Activated naive CD8-positive, alpha-beta T cell treated with anti-CD3 and anti-CD28 coated beads, Interleukin-2, amount 10 ng/mL, durations not matched to agents 7 days and 5 days (primary cell): ENCODE measurements around the gene SCUBE1. TPM values are rescaled to one million over a fixed set of nuclear protein-coding genes. Genes with fewer than 3 reads are reported as not detected.

Experiments used
- ATAC-seq: fragments of 150-1000 bp; cut with Tn5 transposase; one replicate; pipeline ENCODE4 v1.10.0; 2021; ENCODE audit warnings: low read depth, moderate library complexity
- POLR2A ChIA-PET: fragments of 350-600 bp; sonication (Branson Sonifier 250); formaldehyde crosslinking; loops from one replicate; lab custom pipeline; 2021; ENCODE audit warnings: antibody characterized with exemption; lab: Charles Lee
- DNase-seq: peaks from one replicate; pipeline ENCODE4 v3.0.0; 2021
- H3K27ac Mint-ChIP-seq: one replicate; pipeline ENCODE4 v1.8.0; 2022; ENCODE audit warnings: mild to moderate bottlenecking, mixed read lengths
- H3K27me3 Mint-ChIP-seq: one replicate; pipeline ENCODE4 v1.8.0; 2022; ENCODE audit warnings: mild to moderate bottlenecking, moderate library complexity, mixed read lengths
- H3K36me3 Mint-ChIP-seq: one replicate; pipeline ENCODE4 v1.8.0; 2021; ENCODE audit warnings: mild to moderate bottlenecking, mixed read lengths
- H3K4me1 Mint-ChIP-seq: one replicate; pipeline ENCODE4 v1.8.0; 2021; ENCODE audit warnings: mixed read lengths
- H3K4me3 Mint-ChIP-seq: one replicate; pipeline ENCODE4 v1.8.0; 2022; ENCODE audit warnings: mild to moderate bottlenecking, moderate library complexity, mixed read lengths
- H3K9me3 Mint-ChIP-seq: one replicate; pipeline ENCODE4 v1.8.0; 2021; ENCODE audit warnings: mixed read lengths
- total RNA-seq, 2 experiments: library from RNA; stranded (reverse); gene quantifications; one replicate each; pipeline ENCODE4 v1.2.3, GENCODE V29; 2021

The SCUBE1 gene
- total RNA-seq, 2 experiments from 2014 or later: 0.03 to 0.20 TPM

DNA sequence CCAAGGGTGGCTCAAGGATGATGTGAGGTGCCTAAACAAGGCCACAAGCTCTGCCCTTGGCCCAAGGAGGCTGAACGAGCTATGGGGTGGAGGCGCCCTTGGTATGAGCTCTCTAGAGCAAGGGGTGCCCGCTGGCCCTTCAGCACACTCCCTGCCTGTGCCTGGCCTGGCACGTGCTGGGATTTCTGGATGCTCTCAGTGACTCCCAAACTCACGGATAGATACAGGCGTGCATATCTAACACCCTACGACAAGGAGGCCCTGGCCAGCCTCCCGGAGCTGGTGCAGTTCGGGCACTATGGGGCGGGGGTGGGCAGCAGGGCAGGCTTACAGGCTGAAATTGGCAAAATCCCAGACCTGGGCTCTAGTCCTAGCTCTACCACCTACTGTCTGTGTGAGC lies 30.6 kb downstream of the SCUBE1 start:
- H3K4me3 Mint-ChIP-seq: no peak overlapping the region
- DNase-seq (no peak), ATAC-seq (no peak)
- peaks cover 8% of the 10 kb centered on the region for H3K27me3 Mint-ChIP-seq
- H3K27ac Mint-ChIP-seq: no peak overlapping the region
- H3K36me3 Mint-ChIP-seq: no peaks in the 10 kb centered on the region
- H3K4me1 Mint-ChIP-seq: no peaks in the 10 kb centered on the region
- POLR2A ChIA-PET: no interaction called here
- no peaks in the 10 kb centered on the region for H3K9me3 Mint-ChIP-seq

DNA sequence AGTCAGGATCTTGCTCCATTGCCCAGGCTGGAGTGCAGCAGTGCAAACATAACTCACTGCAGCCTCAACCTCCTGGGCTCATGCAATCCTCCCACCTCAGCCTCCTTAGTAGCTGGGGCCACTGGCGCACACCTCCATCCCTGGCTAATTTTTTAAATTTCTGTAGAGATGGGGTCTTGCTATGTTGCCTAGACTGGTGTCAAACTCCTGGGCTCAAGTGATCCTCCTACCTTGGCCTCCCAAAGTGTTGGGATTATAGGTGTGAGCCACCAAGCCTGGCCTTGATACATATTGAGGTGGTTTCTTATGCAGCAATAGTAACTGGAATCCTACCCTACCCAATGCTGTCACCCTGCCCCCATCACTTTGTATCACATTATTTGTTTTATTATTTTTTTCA lies 32.4 kb downstream of the SCUBE1 start:
- ATAC-seq (no peak), DNase-seq (no peak)
- H3K27ac Mint-ChIP-seq: no peak overlapping the region
- POLR2A ChIA-PET: no interaction called here
- H3K36me3 Mint-ChIP-seq: no peaks in the 10 kb centered on the region
- H3K4me3 Mint-ChIP-seq: no peak overlapping the region
- H3K27me3 Mint-ChIP-seq: peaks cover 9% of the 10 kb centered on the region
- H3K4me1 Mint-ChIP-seq: no peaks in the 10 kb centered on the region
- H3K9me3 Mint-ChIP-seq: no peaks in the 10 kb centered on the region

DNA sequence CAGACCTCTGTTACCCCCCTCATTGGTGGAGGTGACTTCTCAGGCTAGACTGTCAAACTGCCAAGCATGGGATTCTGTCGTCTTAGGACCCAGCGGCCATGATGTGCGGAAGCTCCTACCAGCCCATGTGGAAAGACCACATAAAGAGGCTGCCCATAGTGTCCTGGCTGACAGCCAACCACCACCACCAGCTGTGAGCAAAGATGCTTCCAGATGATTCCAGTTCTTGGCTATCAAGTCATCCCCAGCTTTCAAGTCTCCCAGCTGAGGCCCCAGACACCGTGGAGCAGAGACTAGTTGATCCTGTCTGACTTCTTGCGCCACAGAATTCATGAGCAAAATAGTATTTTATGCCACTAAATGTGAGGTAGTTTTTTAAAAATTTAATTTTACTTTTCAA lies 32.9 kb downstream of the SCUBE1 start:
- Mint-ChIP-seq H3K9me3 (no peaks in the 10 kb centered on the region), H3K36me3 (no peaks in the 10 kb centered on the region), H3K4me1 (no peaks in the 10 kb centered on the region), H3K27ac (no peak overlapping the region), H3K27me3 (peaks cover 8% of the 10 kb centered on the region), H3K4me3 (no peak overlapping the region)
- DNase-seq (no peak), ATAC-seq (no peak)
- POLR2A ChIA-PET: no interaction called here

DNA sequence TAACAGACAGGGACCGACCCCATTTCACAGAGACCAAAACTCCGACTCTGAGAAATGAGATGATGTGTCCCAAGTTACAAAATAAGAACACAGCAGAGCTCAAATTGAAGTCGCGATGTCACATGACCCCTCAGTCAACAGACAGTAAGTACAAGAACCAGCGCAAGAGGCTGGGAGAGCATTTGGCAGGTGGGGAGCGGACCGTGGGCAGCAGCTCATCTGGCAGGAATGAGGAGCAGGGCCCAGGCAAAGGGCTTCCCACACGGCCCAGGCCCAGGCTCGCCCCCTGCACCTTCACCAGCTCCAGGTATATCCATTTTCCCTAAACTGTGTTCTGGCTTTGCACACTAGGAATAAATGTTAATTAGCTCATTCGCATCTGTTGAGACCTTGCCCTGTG lies 34.3 kb downstream of the SCUBE1 start:
- Mint-ChIP-seq H3K4me3 (no peak overlapping the region), H3K4me1 (no peaks in the 10 kb centered on the region), H3K9me3 (no peaks in the 10 kb centered on the region), H3K27ac (no peak overlapping the region), H3K27me3 (peaks cover 8% of the 10 kb centered on the region), H3K36me3 (no peaks in the 10 kb centered on the region)
- DNase-seq (no peak), ATAC-seq (no peak)
- POLR2A ChIA-PET: no interaction called here

DNA sequence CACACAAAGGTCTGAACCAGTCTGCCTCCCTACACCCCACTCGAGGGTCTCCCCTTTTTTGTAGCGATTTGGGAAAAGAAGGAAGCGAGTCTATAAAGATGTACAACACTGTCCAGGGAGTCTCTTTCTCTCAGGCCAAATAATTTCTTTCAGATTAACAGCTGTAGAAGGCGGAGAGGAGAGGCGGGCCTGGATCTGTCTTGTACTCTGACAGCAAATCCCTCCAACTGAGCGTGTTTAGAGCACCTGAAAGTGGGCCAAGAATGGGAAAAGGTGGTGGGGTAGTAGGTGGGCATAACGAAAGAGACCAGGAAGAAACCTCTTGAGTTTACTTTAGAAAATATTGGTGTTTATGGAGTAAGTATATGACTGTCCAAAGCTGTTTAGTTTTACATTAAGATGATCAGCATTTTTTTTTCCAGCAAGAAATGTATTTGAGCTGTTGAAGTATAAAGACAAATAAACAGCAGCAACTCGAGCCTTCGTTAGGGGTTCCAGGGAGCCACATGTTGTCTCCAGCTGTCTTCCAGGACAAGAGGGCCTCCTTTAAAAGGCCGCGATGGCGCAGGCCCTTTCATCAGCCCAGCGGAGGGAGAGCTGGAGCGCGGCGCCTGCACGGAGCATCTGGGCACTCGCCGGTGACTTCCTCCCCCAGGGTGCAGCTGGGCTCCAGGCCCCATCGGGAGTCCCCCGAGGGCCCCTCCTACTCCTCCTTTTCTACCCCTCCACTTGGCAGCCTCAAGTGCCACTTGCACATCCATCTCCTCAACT lies 34.9 kb downstream of the SCUBE1 start:
- peaks cover 8% of the 10 kb centered on the region for H3K27me3 Mint-ChIP-seq
- POLR2A ChIA-PET: no interaction called here
- H3K4me1 Mint-ChIP-seq: no peaks in the 10 kb centered on the region
- no peak overlapping the region for H3K4me3 Mint-ChIP-seq
- no peaks in the 10 kb centered on the region for H3K36me3 Mint-ChIP-seq
- ATAC-seq: no peak
- H3K9me3 Mint-ChIP-seq: no peaks in the 10 kb centered on the region
- no peak for DNase-seq
- H3K27ac Mint-ChIP-seq: no peak overlapping the region

DNA sequence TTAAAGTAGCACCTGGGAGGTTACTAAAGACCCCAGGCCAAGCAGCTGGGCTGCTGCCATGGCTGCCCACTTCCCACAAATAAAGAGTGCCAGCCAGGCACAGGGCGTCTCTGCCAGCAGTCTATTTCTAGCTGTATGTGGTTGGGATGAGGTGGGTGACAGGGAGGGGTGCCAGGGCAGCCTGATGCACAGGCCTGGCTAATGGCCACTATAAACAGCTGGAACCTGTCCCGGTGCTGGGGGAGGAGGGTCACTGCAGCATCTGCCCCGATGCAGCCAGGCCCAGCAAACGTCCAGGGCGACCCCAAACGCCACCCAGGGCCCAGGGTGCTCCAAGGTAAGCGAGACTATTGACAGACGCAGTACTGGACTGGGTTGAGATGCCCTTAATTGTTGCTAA lies 37.4 kb downstream of the SCUBE1 start:
- no peak overlapping the region for H3K27ac Mint-ChIP-seq
- no peaks in the 10 kb centered on the region for H3K9me3 Mint-ChIP-seq
- POLR2A ChIA-PET: no interaction called here
- H3K4me3 Mint-ChIP-seq: no peak overlapping the region
- no peaks in the 10 kb centered on the region for H3K36me3 Mint-ChIP-seq
- no peak for ATAC-seq
- peaks cover 8% of the 10 kb centered on the region for H3K27me3 Mint-ChIP-seq
- no peak for DNase-seq
- H3K4me1 Mint-ChIP-seq: no peaks in the 10 kb centered on the region

DNA sequence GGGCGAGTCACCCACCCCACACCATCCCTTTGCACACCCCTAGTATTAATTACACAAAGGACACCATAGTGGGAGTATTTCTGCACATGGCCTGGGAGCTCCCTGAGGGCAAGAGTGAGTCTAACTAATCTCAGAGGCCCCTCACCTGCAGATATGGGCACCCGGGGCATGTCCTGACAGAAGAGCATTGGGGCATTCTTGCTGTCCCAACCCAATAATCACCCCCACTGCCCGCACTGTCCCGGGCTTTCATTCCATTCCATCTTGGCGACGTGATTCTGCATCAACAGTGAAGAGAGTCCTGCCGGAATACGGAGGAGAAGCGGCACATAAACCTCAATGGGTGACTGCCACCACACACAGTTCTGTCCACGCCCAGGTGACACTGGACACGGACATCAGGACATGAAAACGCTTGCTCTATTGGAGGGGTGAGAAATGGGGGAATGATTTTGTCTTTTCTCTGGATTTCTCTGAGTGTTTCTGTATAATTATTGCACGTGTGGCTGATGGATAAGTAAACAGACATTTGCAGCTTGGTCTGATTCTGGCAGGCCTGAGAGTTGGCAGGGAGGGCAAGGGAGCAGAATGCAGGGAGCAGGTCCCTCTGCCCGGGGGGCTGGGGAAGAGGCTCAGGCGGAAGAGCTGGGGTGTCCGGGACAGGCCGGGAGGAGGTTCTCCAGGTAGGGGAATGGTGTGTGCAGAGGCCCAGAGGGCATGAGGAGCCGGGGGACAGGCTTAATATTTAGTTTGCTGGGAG lies 38.2 kb downstream of the SCUBE1 start:
- no peak for ATAC-seq
- Mint-ChIP-seq H3K36me3 (no peaks in the 10 kb centered on the region), H3K9me3 (no peaks in the 10 kb centered on the region), H3K27me3 (peaks cover 3% of the 10 kb centered on the region), H3K4me3 (no peak overlapping the region), H3K4me1 (no peaks in the 10 kb centered on the region), H3K27ac (no peak overlapping the region)
- DNase-seq: no peak
- POLR2A ChIA-PET: no interaction called here

DNA sequence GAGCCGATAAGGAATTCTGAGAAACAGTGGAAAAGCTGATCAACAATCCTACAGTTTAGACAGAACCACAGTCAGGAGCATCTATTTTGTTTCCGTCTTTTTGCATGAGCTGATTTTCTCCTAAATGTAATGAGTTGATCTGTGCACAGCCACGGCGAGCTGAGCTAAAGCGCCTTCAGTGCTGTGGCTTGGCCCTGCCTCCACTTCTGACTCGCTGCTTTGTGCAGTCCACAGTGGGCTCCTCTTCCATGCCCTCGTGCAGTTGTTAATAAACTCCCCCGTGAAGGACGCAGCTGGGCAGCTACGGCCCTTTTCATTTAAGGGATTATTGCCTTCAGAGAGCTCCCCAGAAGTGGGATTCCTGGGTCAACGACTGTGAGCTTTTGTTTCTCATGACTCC lies 39.4 kb downstream of the SCUBE1 start:
- H3K4me3 Mint-ChIP-seq: no peak overlapping the region
- POLR2A ChIA-PET: no interaction called here
- ATAC-seq: no peak
- peaks cover 3% of the 10 kb centered on the region for H3K27me3 Mint-ChIP-seq
- no peak overlapping the region for H3K27ac Mint-ChIP-seq
- H3K9me3 Mint-ChIP-seq: no peaks in the 10 kb centered on the region
- no peaks in the 10 kb centered on the region for H3K4me1 Mint-ChIP-seq
- no peak for DNase-seq
- no peaks in the 10 kb centered on the region for H3K36me3 Mint-ChIP-seq

DNA sequence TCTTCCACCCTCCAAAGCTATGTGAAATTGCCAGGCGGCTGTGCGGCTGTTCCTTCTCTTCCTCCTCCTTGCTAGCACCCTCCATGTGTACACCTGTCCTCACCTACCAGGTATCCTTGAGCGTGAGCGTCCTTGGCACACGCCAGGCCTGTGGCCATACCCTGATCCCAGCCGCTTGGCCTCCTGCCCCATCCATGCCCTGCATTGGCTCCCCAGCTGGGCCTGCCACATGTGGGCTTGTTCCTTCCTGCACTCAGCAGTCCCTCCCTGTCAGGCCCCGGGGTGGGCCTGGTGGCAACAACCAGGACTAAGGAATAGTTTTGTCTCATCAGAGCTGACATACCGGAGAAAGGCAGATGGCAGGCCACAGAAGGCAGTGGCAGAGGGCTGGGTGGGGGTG lies 40.0 kb downstream of the SCUBE1 start:
- H3K27ac Mint-ChIP-seq: no peak overlapping the region
- no peak overlapping the region for H3K4me3 Mint-ChIP-seq
- no peak for DNase-seq
- H3K4me1 Mint-ChIP-seq: no peaks in the 10 kb centered on the region
- H3K9me3 Mint-ChIP-seq: no peaks in the 10 kb centered on the region
- POLR2A ChIA-PET: no interaction called here
- peaks cover 3% of the 10 kb centered on the region for H3K27me3 Mint-ChIP-seq
- H3K36me3 Mint-ChIP-seq: no peaks in the 10 kb centered on the region
- ATAC-seq: no peak

DNA sequence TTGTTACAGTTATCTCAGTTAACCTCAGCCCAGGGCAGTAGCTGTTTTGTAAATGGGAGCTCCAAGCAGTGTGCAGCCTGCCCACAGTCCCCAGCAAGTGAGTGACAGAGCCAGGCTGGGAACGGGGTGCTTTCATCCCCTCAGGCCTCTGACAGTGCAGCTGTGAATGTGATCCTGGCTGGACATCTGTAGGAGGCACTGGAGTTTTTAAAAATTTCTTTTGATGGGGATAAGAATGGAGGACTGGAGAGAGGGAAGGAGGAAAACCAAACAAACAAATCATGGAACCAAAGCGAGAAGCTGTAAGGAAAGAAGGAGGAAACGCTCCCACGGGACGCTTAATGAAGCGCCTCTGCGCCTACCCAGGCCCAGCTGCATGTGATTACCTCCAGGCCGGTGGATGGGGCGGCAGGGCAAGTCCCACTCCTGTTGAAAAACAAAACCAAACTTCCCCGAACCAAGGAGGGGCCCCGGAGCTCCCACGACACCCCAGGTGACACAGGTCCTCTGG lies 40.6 kb downstream of the SCUBE1 start:
- Mint-ChIP-seq H3K9me3 (no peaks in the 10 kb centered on the region), H3K4me3 (no peak overlapping the region), H3K27me3 (peaks cover 3% of the 10 kb centered on the region), H3K36me3 (no peaks in the 10 kb centered on the region), H3K4me1 (no peaks in the 10 kb centered on the region), H3K27ac (no peak overlapping the region)
- POLR2A ChIA-PET: no interaction called here
- DNase-seq (no peak), ATAC-seq (no peak)

DNA sequence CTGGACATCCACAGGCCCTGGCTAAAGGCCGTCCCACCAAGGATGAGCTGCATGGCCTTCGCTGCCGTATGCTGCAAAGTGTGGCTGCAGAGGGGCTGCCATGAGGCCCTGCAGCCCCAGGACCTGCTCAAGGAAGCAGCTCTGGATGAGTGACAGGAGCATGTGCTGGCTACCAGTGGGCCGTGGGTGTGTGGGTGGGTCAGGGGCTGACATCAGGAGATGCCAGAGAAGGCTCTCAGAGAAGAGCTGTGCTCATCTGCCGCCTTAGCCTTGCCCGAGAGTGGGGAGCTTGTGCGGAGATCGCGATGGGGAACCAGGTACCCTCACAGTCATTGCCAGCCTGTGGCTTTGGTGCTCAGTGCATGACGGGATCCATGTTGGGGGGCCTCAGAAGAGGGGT lies 41.3 kb downstream of the SCUBE1 start:
- ATAC-seq (no peak), DNase-seq (no peak)
- no peaks in the 10 kb centered on the region for H3K4me1 Mint-ChIP-seq
- POLR2A ChIA-PET: no interaction called here
- H3K27ac Mint-ChIP-seq: no peak overlapping the region
- no peak overlapping the region for H3K4me3 Mint-ChIP-seq
- no peaks in the 10 kb centered on the region for H3K9me3 Mint-ChIP-seq
- no peaks in the 10 kb centered on the region for H3K27me3 Mint-ChIP-seq
- no peaks in the 10 kb centered on the region for H3K36me3 Mint-ChIP-seq

DNA sequence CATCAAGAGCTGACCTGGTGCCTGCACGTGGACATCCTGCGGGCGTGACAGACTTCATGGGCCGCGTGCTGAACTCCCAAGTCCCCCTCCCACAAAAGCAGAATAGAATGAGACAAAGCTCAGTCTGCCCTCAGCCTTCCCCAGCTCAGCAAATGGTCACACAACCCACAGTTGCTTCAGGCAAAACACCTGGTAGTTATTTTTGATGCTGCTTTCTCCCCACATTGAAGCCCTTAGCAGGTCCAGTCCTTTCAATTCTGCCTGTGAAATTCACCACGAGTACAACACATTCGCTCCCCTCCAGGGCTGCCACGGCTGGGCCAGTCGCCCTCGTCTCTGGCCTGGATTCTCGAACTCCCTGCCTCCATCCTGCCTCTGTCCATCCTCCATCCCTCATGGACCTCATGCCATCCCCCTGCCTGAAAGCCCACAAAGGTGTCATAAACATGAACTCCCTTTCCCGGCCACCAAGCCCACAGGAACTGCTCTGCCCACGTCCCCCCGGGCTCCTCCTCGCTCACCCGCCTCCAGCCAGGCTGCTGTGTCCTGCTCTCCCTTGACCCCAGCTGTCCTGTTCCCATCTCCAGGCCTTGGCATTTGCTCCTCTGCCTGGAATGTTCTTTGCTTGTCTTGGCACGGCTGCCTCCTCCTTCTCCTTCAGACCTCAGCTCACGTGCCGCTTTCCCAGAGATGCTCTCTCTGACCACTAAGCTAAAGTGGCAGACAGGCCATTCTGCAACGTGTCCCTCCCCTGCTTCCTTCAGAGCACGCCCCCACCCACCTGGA lies 42.1 kb downstream of the SCUBE1 start:
- H3K27ac Mint-ChIP-seq: no peak overlapping the region
- POLR2A ChIA-PET: no interaction called here
- no peaks in the 10 kb centered on the region for H3K9me3 Mint-ChIP-seq
- H3K36me3 Mint-ChIP-seq: no peaks in the 10 kb centered on the region
- no peaks in the 10 kb centered on the region for H3K27me3 Mint-ChIP-seq
- ATAC-seq (no peak), DNase-seq (no peak)
- no peak overlapping the region for H3K4me3 Mint-ChIP-seq
- H3K4me1 Mint-ChIP-seq: no peaks in the 10 kb centered on the region

DNA sequence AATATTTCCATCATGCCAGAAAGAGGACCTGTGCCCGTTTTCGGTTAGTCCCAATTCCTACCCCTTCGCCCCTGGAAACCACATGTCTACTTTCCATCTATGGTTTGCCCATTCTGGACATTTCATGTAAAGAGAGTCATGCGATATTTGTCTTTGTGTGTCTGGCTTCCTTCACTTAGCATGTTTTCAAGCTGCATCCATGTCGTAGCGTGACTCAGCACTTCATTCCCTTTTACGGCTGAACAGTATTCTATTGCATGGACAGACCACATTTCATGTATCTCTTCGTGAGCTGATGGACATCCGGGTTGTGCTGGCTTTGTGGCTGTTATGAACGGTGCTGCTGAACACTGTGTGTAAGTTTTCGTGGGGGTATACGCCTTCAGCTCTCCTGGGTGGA lies 43.4 kb downstream of the SCUBE1 start:
- no peak for ATAC-seq
- Mint-ChIP-seq H3K4me3 (no peak overlapping the region), H3K27ac (no peak overlapping the region), H3K27me3 (no peaks in the 10 kb centered on the region), H3K36me3 (no peaks in the 10 kb centered on the region), H3K9me3 (no peaks in the 10 kb centered on the region), H3K4me1 (no peaks in the 10 kb centered on the region)
- POLR2A ChIA-PET: no interaction called here
- DNase-seq: no peak
